ENCODE data around the gene PLVAP.

DNA sequence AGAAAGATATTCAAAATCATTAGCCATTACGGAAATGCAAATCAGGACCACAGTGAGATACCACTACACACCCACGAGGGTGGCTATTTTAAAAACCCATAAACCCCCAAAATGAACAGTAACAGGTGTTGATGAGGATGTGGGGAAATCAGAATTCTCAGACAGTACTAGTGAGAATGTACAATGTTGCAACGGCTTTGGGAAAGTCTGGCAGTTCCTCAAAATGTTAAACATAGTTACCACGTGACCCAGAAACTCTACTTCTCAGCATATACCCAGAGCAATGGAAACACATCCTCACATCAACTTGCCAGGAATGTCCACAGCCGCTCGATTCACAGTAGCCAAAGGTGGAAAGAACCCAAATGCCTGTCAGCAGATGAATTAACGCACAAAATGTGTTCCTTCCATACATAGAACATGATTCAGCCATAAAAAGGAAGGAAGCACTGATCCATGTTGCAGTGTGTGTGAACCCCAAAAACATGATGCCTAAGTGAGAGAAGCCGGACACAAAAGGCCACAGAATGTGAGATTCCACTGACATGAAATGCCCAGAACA, 7.0 kb downstream of the PLVAP start:
- TF ChIP-seq POLR2A (IDR thresholded peaks at IDR 0.05) (no peak), POLR2AphosphoS5 (IDR thresholded peaks at IDR 0.05) (no peak)
- TF ChIP-seq, protein P1, sequence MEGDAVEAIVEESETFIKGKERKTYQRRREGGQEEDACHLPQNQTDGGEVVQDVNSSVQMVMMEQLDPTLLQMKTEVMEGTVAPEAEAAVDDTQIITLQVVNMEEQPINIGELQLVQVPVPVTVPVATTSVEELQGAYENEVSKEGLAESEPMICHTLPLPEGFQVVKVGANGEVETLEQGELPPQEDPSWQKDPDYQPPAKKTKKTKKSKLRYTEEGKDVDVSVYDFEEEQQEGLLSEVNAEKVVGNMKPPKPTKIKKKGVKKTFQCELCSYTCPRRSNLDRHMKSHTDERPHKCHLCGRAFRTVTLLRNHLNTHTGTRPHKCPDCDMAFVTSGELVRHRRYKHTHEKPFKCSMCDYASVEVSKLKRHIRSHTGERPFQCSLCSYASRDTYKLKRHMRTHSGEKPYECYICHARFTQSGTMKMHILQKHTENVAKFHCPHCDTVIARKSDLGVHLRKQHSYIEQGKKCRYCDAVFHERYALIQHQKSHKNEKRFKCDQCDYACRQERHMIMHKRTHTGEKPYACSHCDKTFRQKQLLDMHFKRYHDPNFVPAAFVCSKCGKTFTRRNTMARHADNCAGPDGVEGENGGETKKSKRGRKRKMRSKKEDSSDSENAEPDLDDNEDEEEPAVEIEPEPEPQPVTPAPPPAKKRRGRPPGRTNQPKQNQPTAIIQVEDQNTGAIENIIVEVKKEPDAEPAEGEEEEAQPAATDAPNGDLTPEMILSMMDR (IDR thresholded peaks at IDR 0.05): no peak

Data from gastroesophageal sphincter (tissue), 3 donors.